Liver (tissue), 9 donors: ENCODE measurements around the gene FLNB. TPM values are rescaled to one million over a fixed set of nuclear protein-coding genes. Genes with fewer than 3 reads are reported as not detected.
"Not testable (repeated sequence)": the region's sequence is repeated elsewhere in the genome, so short reads cannot be mapped to it uniquely, and the experiment has no call there.

Experiments
- DNase-seq: peaks from one replicate; pipeline ENCODE4 v3.0.0-alpha.2; 2017; ENCODE audit warnings: low spot score
- H3K27ac ChIP-seq, 2 donors: one replicate each; pipeline ENCODE4 v1.7.0; 2013; ENCODE audit warnings: inconsistent platforms in 2 of 2, low read length in 2 of 2, control low read depth in 1 of 2, low read depth in 1 of 2, mild to moderate bottlenecking in 1 of 2
- H3K27me3 ChIP-seq, 4 donors: one replicate each; pipeline versions ENCODE4 v1.6.1 to v1.7.0; 2013; ENCODE audit warnings: low read length in 3 of 4, inconsistent platforms in 1 of 4, mild to moderate bottlenecking in 1 of 4, moderate library complexity in 1 of 4; ENCODE audit not compliant: control insufficient read depth in 4 of 4, insufficient read depth in 4 of 4
- H3K36me3 ChIP-seq, 4 donors: one replicate each; pipeline versions ENCODE4 v1.6.1 to v1.7.0; 2013; ENCODE audit warnings: low read length in 3 of 4, mild to moderate bottlenecking in 3 of 4, low read depth in 1 of 4, moderate library complexity in 1 of 4; ENCODE audit not compliant: control insufficient read depth in 4 of 4, insufficient read depth in 3 of 4
- H3K4me1 ChIP-seq, 4 donors: one replicate each; pipeline versions ENCODE4 v1.6.1 to v1.7.0; 2013; ENCODE audit warnings: low read length in 3 of 4, mild to moderate bottlenecking in 3 of 4, moderate library complexity in 1 of 4; ENCODE audit not compliant: control insufficient read depth in 4 of 4, insufficient read depth in 4 of 4
- H3K4me3 ChIP-seq, 3 donors: one replicate each; pipeline versions ENCODE4 v1.6.1 to v1.7.0; 2013; ENCODE audit warnings: low read length in 3 of 3, control low read depth in 1 of 3, low read depth in 1 of 3, mild to moderate bottlenecking in 1 of 3
- H3K9ac ChIP-seq, 2 donors: one replicate each; pipeline ENCODE4 v1.7.0; 2013; ENCODE audit warnings: low read length in 2 of 2, mild to moderate bottlenecking in 2 of 2, moderate library complexity in 2 of 2, control low read depth in 1 of 2, low read depth in 1 of 2
- H3K9me3 ChIP-seq, 4 donors: one replicate each; pipeline versions ENCODE4 v1.6.1 to v1.7.0; 2013; ENCODE audit warnings: low read length in 3 of 4; ENCODE audit not compliant: control insufficient read depth in 4 of 4
- ATF3 ChIP-seq: IDR thresholded peaks from 2 replicates; pipeline ENCODE4 v1.6.1; 2016; ENCODE audit warnings: antibody characterized with exemption
- CTCF ChIP-seq: fragments of 150-350 bp; IDR thresholded peaks from 2 replicates; pipeline ENCODE4 v1.5.1; 2017; ENCODE audit warnings: improper control_type of control experiment, low read depth, low read length; ENCODE audit not compliant: missing input control
- FOXA1 ChIP-seq: IDR thresholded peaks from 2 replicates; pipeline ENCODE4 v1.6.1; 2016; ENCODE audit warnings: antibody characterized with exemption
- FOXA2 ChIP-seq: IDR thresholded peaks from 2 replicates; pipeline ENCODE4 v1.6.1; 2016; ENCODE audit warnings: antibody characterized with exemption
- GABPA ChIP-seq, 2 donors: IDR thresholded peaks in 1 of 2; conservative IDR thresholded peaks in 1 of 2; 2 replicates each; pipeline ENCODE4 v1.6.1; 2016; ENCODE audit warnings: antibody characterized with exemption in 2 of 2, mild to moderate bottlenecking in 1 of 2, moderate library complexity in 1 of 2
- HNF4A ChIP-seq, 2 donors: conservative IDR thresholded peaks; 2 replicates each; pipeline ENCODE4 v1.6.1; 2016; ENCODE audit warnings: antibody characterized with exemption in 2 of 2, mild to moderate bottlenecking in 2 of 2
- HNF4G ChIP-seq: IDR thresholded peaks from 2 replicates; pipeline ENCODE4 v1.6.1; 2016; ENCODE audit warnings: antibody characterized with exemption
- MAX ChIP-seq: IDR thresholded peaks from 2 replicates; pipeline ENCODE4 v1.6.1; 2016; ENCODE audit warnings: antibody characterized with exemption
- RAD21 ChIP-seq, 2 donors: IDR thresholded peaks; 2 replicates each; pipeline ENCODE4 v1.6.1; 2016; ENCODE audit warnings: antibody characterized with exemption in 2 of 2, mild to moderate bottlenecking in 2 of 2
- REST ChIP-seq: IDR thresholded peaks from 2 replicates; pipeline ENCODE4 v1.6.1; 2016; ENCODE audit warnings: antibody characterized with exemption, mild to moderate bottlenecking
- RXRA ChIP-seq, 2 donors: IDR thresholded peaks; 2 replicates each; pipeline ENCODE4 v1.6.1; 2017 to 2018; ENCODE audit warnings: antibody characterized with exemption in 2 of 2, mild to moderate bottlenecking in 1 of 2
- SP1 ChIP-seq: IDR thresholded peaks from 2 replicates; pipeline ENCODE4 v1.6.1; 2018; ENCODE audit warnings: antibody characterized with exemption, mild to moderate bottlenecking
- YY1 ChIP-seq: IDR thresholded peaks from 2 replicates; pipeline ENCODE4 v1.6.1; 2016; ENCODE audit warnings: antibody characterized with exemption, mild to moderate bottlenecking
- WGBS: extraction: QIAGEN DNeasy Blood & Tissue Kit; methylation state at CpG from one replicate; pipeline ENCODE4 v1.1.7; 2013; 5-methylcytosine and 5-hydroxymethylcytosine counted together
- polyA plus RNA-seq, 2 donors: library from polyadenylated mRNA; stranded (reverse) in 1 of 2; unstranded in 1 of 2; fragments of 200-250 nt in 1 of 2; fragments of >200 nt in 1 of 2; fragmentation: Nextera tagmentation in 1 of 2; extraction: Ambion mirVana in 1 of 2; gene quantifications; one replicate each; pipeline versions ENCODE4 v1.2.1 to v1.2.3, GENCODE V29; 2013 to 2015
- total RNA-seq, 2 donors: library from RNA; depleted of rRNA; stranded (reverse); fragments of >200 nt; gene quantifications; one replicate each; pipeline ENCODE4 v1.2.3, GENCODE V29; 2014
- donor health status: healthy.
- donor health status: healthy.
- donor health status: healthy.
- donor health status: healthy.
- donor health status: healthy.

Gene FLNB
- total and polyA plus RNA-seq, 4 donors: 22.9 to 124 (median 44.3) TPM

GRCh38 chr3:57985984-57986246 lies 22.3 kb upstream of the FLNB start:
- no peak overlapping the region for H3K4me3 ChIP-seq
- no peaks in the 10 kb centered on the region for H3K36me3 ChIP-seq
- H3K27ac ChIP-seq: no peak overlapping the region
- no peak for DNase-seq
- no peaks in the 10 kb centered on the region for H3K27me3 ChIP-seq
- TF ChIP-seq RXRA (IDR thresholded peaks at IDR 0.05) (no peak), ATF3 (no peak)
- H3K9me3 ChIP-seq: no peaks in the 10 kb centered on the region
- WGBS: 95% methylated on average over 2 of the region's 2 CpGs
- no peak overlapping the region for H3K9ac ChIP-seq
- no peaks in the 10 kb centered on the region for H3K4me1 ChIP-seq

- no peak for DNase-seq
- Histone ChIP-seq H3K36me3 (no peaks in the 10 kb centered on the region), H3K4me1 (no peaks in the 10 kb centered on the region), H3K9me3 (no peaks in the 10 kb centered on the region), H3K27ac (no peak overlapping the region), H3K9ac (no peak overlapping the region), H3K4me3 (no peak overlapping the region), H3K27me3 (no peaks in the 10 kb centered on the region)
- TF ChIP-seq FOXA2: no peak
- TF ChIP-seq YY1: no peak
- TF ChIP-seq ATF3: no peak
- no peak for TF ChIP-seq HNF4A (conservative IDR thresholded peaks at IDR 0.05)
- no peak for TF ChIP-seq REST
- no peak for TF ChIP-seq SP1
- WGBS: 94% methylated on average over 4 of the region's 4 CpGs
These were observed 22.0 kb upstream of the FLNB start for GRCh38 chr3:57986261-57986660.

- H3K4me3 ChIP-seq, H3K27me3 ChIP-seq, H3K27ac ChIP-seq, H3K4me1 ChIP-seq, H3K9ac ChIP-seq, H3K9me3 ChIP-seq, DNase-seq, H3K36me3 ChIP-seq: not testable (repeated sequence)
- WGBS: 87% methylated on average over 8 of the region's 8 CpGs
These were observed 19.0 kb upstream of the FLNB start for GRCh38 chr3:57989198-57989597.

GRCh38 chr3:57989646-57990045 lies 18.6 kb upstream of the FLNB start:
- Histone ChIP-seq H3K27ac (no peak overlapping the region), H3K9me3 (no peaks in the 10 kb centered on the region), H3K9ac (no peak overlapping the region), H3K4me3 (no peak overlapping the region), H3K27me3 (no peaks in the 10 kb centered on the region), H3K4me1 (peaks cover 0 to 3% (median 0%) of the 10 kb centered on the region in 4 donors), H3K36me3 (no peaks in the 10 kb centered on the region)
- no peak for DNase-seq
- WGBS: 98% methylated on average over 1 of the region's 1 CpG
- TF ChIP-seq GABPA (IDR thresholded peaks at IDR 0.05 in 1 of 2, conservative IDR thresholded peaks at IDR 0.05 in 1 of 2) (no peak), MAX (no peak), SP1 (no peak), FOXA1 (no peak), RAD21 (IDR thresholded peaks at IDR 0.05) (no peak), FOXA2 (no peak), ATF3 (no peak), RXRA (IDR thresholded peaks at IDR 0.05) (no peak), CTCF (no peak), HNF4A (conservative IDR thresholded peaks at IDR 0.05) (no peak), REST (no peak), HNF4G (no peak)
